AG08395 (cell line): Measurements from ENCODE around the gene FARP1.
A peak's percentile ranks its signal among the peaks of the same experiment; 100 is the strongest.
"Not testable (repeated sequence)": the region's sequence is repeated elsewhere in the genome, so short reads cannot be mapped to it uniquely, and the experiment has no call there.

Experiments used
- DNase-seq: peaks from one replicate; pipeline ENCODE4 v3.0.0; 2012; ENCODE audit warnings: mixed read lengths, low spot score

The FARP1 gene

DNA sequence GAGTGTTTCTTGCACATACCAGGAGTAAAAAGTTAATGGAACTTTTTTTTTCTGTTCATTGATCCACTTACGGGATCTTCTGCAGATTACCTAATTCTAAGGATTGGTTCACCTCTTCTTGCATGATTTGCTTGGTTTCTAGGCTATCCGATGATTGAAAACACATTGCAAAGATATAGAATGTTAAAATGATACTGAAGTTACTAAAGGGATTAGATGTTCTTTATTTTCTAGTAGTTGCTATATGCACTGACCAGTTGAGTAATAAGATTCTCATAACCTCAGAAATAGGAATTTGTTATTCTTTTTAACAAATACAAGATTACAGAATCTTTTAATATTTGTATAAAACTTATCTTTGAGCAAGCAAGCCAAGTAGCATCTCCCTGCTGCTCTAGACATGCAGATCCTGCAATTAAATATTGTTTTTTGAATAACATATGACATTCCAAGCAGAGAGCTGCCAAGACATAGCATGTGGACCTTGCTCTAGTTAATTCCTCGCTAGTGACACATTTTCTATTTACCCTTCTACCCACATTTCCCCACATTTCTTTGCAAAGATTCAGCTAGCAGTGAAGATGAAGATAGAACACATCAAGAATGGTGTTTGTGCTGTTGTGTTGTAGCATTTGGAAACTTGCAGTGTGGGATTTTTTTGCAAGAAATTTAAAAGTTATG, 85.9 kb downstream of the FARP1 start:
- peak; percentile 82 for DNase-seq

GRCh38 chr13:98230762-98231161, 87.9 kb downstream of the FARP1 start:
- not testable (repeated sequence) for DNase-seq

GRCh38 chr13:98232456-98232855, 89.6 kb downstream of the FARP1 start:
- no peak for DNase-seq

GRCh38 chr13:98233127-98233526, 90.2 kb downstream of the FARP1 start:
- no peak for DNase-seq

DNA sequence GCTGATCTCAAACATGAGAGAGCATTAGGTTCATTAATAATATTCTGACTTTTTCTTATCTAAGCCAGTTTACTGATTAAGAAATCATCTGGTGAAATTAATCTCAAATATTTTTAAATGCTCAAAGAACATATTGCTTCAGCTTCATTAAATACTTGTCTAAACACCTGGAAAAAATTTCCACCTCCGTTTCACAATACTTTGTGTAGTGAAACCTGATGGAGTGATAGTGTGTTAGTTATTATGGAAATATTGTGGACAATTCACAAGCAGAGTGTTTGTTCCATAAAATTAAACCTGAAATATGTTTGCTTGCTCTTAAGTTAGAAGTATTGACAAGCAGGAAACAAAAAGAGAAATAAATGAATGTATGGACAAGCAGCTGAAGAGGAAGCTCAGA, 91.5 kb downstream of the FARP1 start:
- no peak for DNase-seq

- no peak for DNase-seq
Measured at GRCh38 chr13:98236197-98236596, 93.3 kb downstream of the FARP1 start.

DNA sequence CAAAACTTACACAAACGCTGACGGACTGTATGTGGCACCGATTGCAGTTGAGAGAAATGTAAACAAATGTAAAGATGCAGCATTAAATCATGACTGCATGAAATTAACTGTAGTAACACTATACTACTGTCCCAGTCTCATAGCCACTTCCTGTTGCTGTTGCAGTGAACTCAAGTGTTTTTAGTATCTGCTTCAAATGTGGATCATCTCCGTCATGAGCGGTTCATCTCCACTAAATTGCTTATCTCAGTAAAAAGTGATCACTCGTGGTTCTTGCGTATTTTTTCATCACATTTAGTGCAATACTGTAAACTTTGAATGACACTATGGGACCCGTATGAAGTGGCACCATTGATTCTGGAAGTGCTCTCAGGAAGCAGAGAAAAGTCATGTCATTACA, 94.4 kb downstream of the FARP1 start:
- no peak for DNase-seq

- no peak for DNase-seq
Measured at GRCh38 chr13:98239162-98240076, 96.5 kb downstream of the FARP1 start.

- no peak for DNase-seq
Measured at GRCh38 chr13:98240135-98240534, 97.2 kb downstream of the FARP1 start.

- DNase-seq = no peak
Measured at GRCh38 chr13:98240974-98241373, 98.1 kb downstream of the FARP1 start.

- DNase-seq = no peak
Measured at GRCh38 chr13:98241976-98242375, 99.1 kb downstream of the FARP1 start.

DNA sequence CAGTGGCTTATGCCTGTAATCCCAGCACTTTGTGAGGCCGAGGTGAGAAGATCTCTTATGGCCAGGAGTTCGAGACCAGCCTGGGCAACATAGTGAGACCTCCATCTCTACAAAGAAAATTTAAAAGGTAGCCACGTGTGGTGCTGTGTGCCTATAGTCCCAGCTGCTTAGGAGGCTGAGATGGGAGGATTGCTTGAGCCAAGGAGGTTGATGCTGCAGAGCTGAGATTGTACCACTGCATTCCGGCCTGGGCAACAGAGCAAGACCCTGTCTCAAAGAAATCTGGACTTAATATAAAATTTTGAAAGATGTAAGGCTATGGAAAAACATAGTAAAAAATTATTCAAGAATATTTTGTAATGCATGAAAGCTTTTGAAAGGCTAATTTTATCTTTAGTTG, 99.5 kb downstream of the FARP1 start:
- DNase-seq = no peak

DNA sequence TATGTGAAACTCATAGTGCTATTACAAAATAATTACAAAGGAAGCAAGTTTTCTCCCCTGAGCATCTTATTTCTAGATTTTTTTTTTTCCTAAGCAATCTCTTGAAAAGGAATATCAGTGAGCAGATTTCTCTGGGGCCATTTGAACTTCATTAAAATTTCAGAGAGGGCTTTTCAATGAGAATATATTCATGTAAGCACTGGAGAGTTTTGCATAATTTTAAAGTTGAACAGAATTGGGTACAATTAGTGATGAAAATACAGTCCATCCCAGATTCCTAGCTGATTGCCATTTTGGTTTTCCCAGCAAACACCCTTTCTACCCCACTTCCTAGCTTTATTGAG, 101.0 kb downstream of the FARP1 start:
- DNase-seq = no peak

GRCh38 chr13:98246538-98247172, 103.8 kb downstream of the FARP1 start:
- DNase-seq = no peak

GRCh38 chr13:98251708-98252107, 108.8 kb downstream of the FARP1 start:
- no peak for DNase-seq

GRCh38 chr13:98252931-98253470, 110.1 kb downstream of the FARP1 start:
- peak; percentile 59 for DNase-seq

GRCh38 chr13:98253526-98253925, 110.6 kb downstream of the FARP1 start:
- DNase-seq = no peak

DNA sequence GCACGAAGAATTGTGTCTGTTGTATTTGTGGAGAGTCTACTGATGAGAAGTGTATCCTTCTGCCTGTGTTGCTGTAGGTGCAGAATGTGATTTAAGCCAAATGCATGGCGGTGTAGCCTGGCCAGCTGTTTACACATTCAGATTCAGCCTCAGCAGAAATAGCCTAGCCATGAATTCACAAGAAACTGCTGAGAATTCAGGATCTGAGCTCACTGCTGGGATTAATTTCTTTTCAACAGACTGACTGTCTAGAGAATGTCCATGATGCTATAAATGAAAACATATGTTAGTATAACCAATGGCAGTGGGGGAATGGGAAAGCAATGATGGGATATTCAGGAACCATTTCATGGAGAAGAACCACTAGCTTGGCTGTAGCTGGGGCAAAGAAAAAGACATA, 111.6 kb downstream of the FARP1 start:
- peak; percentile 66 for DNase-seq

GRCh38 chr13:98258226-98258625, 115.3 kb downstream of the FARP1 start:
- no peak for DNase-seq

DNA sequence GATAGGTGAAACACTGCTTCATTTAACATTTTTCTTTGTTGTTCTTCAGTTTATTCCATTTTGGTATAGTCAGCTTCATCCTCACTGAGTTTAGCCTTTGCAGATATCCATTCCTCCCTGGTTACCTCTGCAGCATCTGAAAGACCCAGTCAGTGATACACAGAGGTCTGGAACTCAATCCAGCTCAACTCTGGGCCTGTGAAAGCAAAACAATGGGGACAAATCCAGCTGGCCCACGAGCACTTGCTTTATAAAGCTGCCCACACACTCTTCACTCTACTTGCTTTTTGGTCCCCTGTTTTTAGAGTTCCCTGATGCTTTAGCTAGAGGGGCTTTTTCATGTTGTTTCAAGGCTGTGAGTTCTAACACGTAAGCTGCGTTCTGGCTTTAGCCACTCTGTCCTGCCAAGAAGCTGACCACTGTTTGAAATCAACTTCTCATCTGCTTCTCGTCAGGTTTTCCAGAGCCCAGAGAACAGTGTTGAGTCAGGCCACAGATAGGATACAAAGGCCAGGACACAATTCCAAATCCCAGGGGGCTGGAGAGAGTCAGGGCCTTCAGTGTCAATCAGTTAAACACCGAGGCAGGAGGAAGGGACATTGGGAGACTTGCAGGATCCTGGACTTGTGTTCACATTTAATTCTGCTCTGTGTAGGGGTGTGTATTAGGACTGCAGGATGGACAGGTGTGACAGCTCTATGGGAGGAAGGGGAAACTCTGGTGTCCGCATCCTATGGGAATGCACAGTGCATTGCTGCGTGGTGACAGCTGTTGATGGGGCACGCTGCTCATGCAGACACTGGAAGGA, 117.7 kb downstream of the FARP1 start:
- no peak for DNase-seq

GRCh38 chr13:98261165-98261702, 118.3 kb downstream of the FARP1 start:
- no peak for DNase-seq

DNA sequence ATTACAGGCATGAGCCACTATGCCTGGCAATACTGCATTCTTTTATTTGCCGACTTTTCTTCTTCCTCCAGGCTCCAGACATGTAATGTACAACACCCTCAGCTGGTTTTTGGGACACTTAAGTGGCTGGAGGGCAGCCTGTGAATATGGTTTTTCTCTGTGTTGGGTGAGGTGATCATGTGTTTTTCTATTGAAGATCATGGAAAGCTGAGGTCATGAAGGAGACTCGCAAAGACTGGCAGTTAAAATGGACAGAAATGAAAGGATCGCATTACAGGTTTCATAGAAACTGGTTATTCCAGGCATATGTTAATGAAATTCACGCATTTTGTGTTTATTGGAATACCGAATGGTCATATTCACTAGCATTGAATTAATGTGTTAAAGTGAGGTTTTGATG, 119.4 kb downstream of the FARP1 start:
- no peak for DNase-seq
